ENCODE results near the gene RAB1B.

The RAB1B gene

GRCh38 chr11:66312549-66313320 lies 44.3 kb downstream of the RAB1B start:
- peak overlapping the region; percentile 74 for H3K27ac ChIP-seq (ENCODE audit: insufficient read depth, low read length, poor library complexity, severe bottlenecking)
- peak; percentile 96 to 99 (median 99) for DNase-seq
- H3K4me1 ChIP-seq (ENCODE audit: control insufficient read depth, insufficient read depth, low read length, poor library complexity, severe bottlenecking), result peaks cover 18% of the 10 kb centered on the region
- no peaks in the 10 kb centered on the region for H3K9me3 ChIP-seq (ENCODE audit: control insufficient read depth, low read length)
- H3K36me3 ChIP-seq (ENCODE audit: control insufficient read depth, insufficient read depth, low read length), result no peaks in the 10 kb centered on the region
- peak overlapping the region; percentile 53 for H3K4me3 ChIP-seq (ENCODE audit: insufficient read depth, low read depth, low read length, poor library complexity, severe bottlenecking)
- H3K27me3 ChIP-seq (replicated peaks; ENCODE audit: control insufficient read depth, insufficient read depth, low read length, poor library complexity, severe bottlenecking), result no peaks in the 10 kb centered on the region

DNA sequence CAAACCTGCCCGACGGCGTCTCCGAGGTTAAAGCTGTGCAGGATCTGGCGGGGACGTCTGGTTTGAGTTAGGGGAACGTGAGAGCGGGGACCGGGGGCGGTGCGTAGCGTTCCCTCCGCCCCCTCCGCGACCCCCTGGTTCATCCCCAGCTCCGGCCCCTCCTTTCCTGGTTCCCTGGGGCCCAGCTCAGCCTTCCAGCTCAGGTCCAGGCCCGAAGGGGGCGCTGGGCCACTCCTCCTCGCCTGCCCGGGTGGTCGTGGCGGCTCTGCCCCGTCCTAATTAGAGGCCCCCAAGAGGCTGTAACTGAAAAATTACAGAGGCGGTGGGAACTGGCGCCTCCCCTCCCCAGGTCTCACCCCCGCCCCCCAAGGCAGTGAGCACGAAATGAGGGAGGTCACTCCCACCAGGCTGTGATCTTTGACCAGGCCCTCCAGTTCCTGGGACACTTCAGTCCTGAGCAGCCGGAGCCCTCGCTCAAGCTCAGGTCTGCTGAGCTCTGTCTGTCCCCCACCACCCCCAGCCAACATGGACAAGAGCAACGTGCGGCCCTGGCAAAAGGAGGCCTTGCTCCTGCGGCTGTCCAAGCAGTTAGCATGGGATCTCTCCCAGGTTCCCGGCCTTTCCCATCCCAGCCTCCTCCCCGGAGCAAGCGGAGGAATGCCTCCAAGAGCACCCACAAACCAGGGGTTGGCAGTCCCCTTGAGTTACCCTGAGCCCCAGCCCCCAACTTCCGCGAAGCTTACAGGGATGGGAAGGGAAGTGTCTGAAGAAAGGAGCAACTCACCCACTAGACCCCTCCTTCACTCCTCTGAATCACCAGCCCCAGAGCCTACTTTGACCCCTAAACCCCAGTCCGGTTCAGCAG lies 45.1 kb downstream of the RAB1B start:
- Histone ChIP-seq H3K27me3 (replicated peaks; ENCODE audit: control insufficient read depth, insufficient read depth, low read length, poor library complexity, severe bottlenecking) (no peaks in the 10 kb centered on the region), H3K9me3 (ENCODE audit: control insufficient read depth, low read length) (no peaks in the 10 kb centered on the region), H3K4me1 (ENCODE audit: control insufficient read depth, insufficient read depth, low read length, poor library complexity, severe bottlenecking) (peaks cover 26% of the 10 kb centered on the region), H3K4me3 (ENCODE audit: insufficient read depth, low read depth, low read length, poor library complexity, severe bottlenecking) (peak overlapping the region; percentile 53), H3K36me3 (ENCODE audit: control insufficient read depth, insufficient read depth, low read length) (no peaks in the 10 kb centered on the region), H3K27ac (ENCODE audit: insufficient read depth, low read length, poor library complexity, severe bottlenecking) (peak overlapping the region; percentile 72)
- DNase-seq, result no peak

- DNase-seq, result no peak
- H3K4me1 ChIP-seq (ENCODE audit: control insufficient read depth, insufficient read depth, low read length, poor library complexity, severe bottlenecking), result peaks cover 32% of the 10 kb centered on the region
- no peak overlapping the region for H3K27ac ChIP-seq (ENCODE audit: insufficient read depth, low read length, poor library complexity, severe bottlenecking)
- no peaks in the 10 kb centered on the region for H3K27me3 ChIP-seq (replicated peaks; ENCODE audit: control insufficient read depth, insufficient read depth, low read length, poor library complexity, severe bottlenecking)
- H3K4me3 ChIP-seq (ENCODE audit: insufficient read depth, low read depth, low read length, poor library complexity, severe bottlenecking), result no peak overlapping the region
- H3K9me3 ChIP-seq (ENCODE audit: control insufficient read depth, low read length), result no peaks in the 10 kb centered on the region
- H3K36me3 ChIP-seq (ENCODE audit: control insufficient read depth, insufficient read depth, low read length), result no peaks in the 10 kb centered on the region
These were observed 45.7 kb downstream of the RAB1B start for GRCh38 chr11:66314186-66314501.

- no peaks in the 10 kb centered on the region for H3K9me3 ChIP-seq (ENCODE audit: control insufficient read depth, low read length)
- H3K36me3 ChIP-seq (ENCODE audit: control insufficient read depth, insufficient read depth, low read length), result no peaks in the 10 kb centered on the region
- no peak overlapping the region for H3K27ac ChIP-seq (ENCODE audit: insufficient read depth, low read length, poor library complexity, severe bottlenecking)
- DNase-seq, result no peak
- H3K4me1 ChIP-seq (ENCODE audit: control insufficient read depth, insufficient read depth, low read length, poor library complexity, severe bottlenecking), result peaks cover 32% of the 10 kb centered on the region
- H3K4me3 ChIP-seq (ENCODE audit: insufficient read depth, low read depth, low read length, poor library complexity, severe bottlenecking), result no peak overlapping the region
- H3K27me3 ChIP-seq (replicated peaks; ENCODE audit: control insufficient read depth, insufficient read depth, low read length, poor library complexity, severe bottlenecking), result no peaks in the 10 kb centered on the region
These were observed 46.4 kb downstream of the RAB1B start for GRCh38 chr11:66314561-66315497.

DNA sequence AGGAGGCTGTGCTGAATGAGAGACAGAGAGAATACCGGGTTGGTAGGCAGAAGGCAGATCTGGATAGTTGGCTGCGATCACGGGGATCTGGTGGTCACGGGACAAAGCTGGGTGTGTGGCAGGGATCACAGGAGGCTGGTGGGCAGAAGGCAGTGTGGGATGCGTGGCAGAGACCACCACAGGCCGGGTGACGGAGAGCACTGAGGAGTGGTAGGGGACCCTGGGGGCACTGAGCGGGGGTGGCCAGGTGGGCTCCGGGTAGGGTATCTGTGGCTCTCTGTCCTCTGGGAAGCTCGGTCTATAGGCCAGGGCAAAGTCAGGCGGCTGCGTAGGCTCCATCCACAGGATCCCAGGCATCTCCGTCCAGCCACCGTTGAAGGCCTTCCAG lies 47.1 kb downstream of the RAB1B start:
- no peaks in the 10 kb centered on the region for H3K27me3 ChIP-seq (replicated peaks; ENCODE audit: control insufficient read depth, insufficient read depth, low read length, poor library complexity, severe bottlenecking)
- H3K4me3 ChIP-seq (ENCODE audit: insufficient read depth, low read depth, low read length, poor library complexity, severe bottlenecking), result no peak overlapping the region
- H3K27ac ChIP-seq (ENCODE audit: insufficient read depth, low read length, poor library complexity, severe bottlenecking), result no peak overlapping the region
- H3K9me3 ChIP-seq (ENCODE audit: control insufficient read depth, low read length), result no peaks in the 10 kb centered on the region
- DNase-seq, result no peak
- peaks cover 32% of the 10 kb centered on the region for H3K4me1 ChIP-seq (ENCODE audit: control insufficient read depth, insufficient read depth, low read length, poor library complexity, severe bottlenecking)
- H3K36me3 ChIP-seq (ENCODE audit: control insufficient read depth, insufficient read depth, low read length), result no peaks in the 10 kb centered on the region

DNA sequence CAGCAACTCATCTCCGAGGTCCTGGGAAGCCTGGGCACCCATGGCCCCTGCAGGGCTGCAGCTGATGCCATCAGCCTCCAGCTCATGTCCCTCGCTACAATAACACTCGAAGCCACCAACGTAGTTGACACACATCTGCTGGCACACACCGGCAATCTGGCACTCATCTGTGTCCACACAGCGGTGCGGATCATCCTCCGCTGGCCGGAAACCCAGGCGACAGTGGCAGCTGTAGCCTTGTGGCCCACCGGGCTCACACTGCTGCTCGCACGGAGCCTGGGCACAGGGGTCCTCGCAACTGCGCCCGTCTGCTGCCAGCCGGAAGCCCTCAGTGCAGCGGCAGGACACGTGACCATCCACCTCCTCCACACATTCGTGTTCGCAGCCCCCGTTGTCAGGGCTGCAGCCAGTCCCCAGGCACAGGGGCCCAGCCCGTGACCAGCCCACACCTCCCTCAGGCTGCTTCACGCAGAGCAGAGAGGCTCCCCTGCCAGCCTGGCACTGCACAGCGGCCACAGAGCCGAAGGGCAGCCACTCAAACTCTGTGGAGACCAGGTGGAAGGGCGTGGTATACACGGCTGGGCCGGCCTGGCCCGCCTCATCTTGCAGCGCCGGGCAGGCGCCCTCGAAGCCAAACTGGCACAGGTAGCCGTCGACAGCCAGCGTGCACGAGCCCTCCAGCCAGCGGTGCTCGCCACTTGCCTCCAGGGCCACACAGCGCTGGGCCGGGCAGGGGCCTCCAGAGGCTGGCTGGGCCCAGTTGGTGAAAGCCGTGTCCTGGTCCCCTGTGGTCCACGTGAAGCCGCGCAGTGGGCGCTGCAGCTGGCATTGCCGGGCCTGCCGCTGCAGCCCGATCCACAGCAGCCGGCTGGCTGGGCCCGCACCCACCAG lies 47.7 kb downstream of the RAB1B start:
- no peak overlapping the region for H3K4me3 ChIP-seq (ENCODE audit: insufficient read depth, low read depth, low read length, poor library complexity, severe bottlenecking)
- H3K36me3 ChIP-seq (ENCODE audit: control insufficient read depth, insufficient read depth, low read length), result no peaks in the 10 kb centered on the region
- no peak overlapping the region for H3K27ac ChIP-seq (ENCODE audit: insufficient read depth, low read length, poor library complexity, severe bottlenecking)
- H3K9me3 ChIP-seq (ENCODE audit: control insufficient read depth, low read length), result no peaks in the 10 kb centered on the region
- DNase-seq, result no peak
- no peaks in the 10 kb centered on the region for H3K27me3 ChIP-seq (replicated peaks; ENCODE audit: control insufficient read depth, insufficient read depth, low read length, poor library complexity, severe bottlenecking)
- H3K4me1 ChIP-seq (ENCODE audit: control insufficient read depth, insufficient read depth, low read length, poor library complexity, severe bottlenecking), result peaks cover 32% of the 10 kb centered on the region

DNA sequence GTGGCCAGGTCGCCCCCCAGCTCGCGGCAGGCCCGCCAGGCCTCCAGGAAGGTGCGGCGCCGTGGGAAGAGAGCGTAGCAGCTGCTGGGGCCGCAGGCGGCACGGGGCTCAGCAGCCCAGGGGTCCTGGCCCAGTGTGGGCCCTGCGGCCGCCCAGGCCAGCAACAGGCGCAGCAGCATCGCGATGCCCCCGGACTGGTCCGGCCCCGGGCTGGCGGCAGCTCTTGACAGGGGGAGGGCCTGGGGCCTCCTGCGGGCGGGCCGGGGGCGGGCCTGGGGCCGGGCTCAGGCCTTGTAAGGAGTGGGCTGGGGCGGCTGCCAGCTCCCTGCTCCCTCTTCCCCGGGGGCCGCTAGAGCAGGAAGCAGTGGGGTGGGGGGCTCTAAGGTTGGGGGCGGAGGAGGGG lies 48.4 kb downstream of the RAB1B start, which contains the start of gene CD248:
Gene CD248 (minus strand): TSS at position 196 of the 403 bp plus-strand sequence. CDS start 17 bp downstream, at position 179.
- Histone ChIP-seq H3K36me3 (ENCODE audit: control insufficient read depth, insufficient read depth, low read length) (no peaks in the 10 kb centered on the region), H3K4me1 (ENCODE audit: control insufficient read depth, insufficient read depth, low read length, poor library complexity, severe bottlenecking) (peaks cover 27% of the 10 kb centered on the region), H3K4me3 (ENCODE audit: insufficient read depth, low read depth, low read length, poor library complexity, severe bottlenecking) (no peak within 1 kb of the TSS), H3K9me3 (ENCODE audit: control insufficient read depth, low read length) (no peaks in the 10 kb centered on the region), H3K27ac (ENCODE audit: insufficient read depth, low read length, poor library complexity, severe bottlenecking) (peak within 1 kb of the TSS; percentile 67), H3K27me3 (replicated peaks; ENCODE audit: control insufficient read depth, insufficient read depth, low read length, poor library complexity, severe bottlenecking) (no peaks in the 10 kb centered on the region)
- DNase-seq, result no peak

DNA sequence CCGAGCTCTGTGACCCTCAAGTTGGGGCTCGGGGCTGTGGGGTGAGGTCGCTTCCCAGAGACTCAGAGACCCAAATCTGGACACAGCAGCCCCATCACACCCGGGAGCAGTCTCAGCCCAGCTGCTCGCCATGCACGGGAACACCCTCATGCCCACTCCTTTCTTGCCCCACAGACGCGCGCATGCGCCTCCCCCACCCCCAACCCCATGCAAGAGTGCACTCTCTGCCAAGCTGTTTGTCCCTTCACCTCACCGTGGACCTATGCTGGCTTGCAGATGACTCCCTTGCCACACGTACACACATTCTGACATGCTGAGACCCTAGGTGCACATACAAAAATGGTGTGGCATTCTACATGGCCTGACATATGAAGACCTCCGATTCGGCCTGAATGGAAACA lies 48.9 kb downstream of the RAB1B start:
- Histone ChIP-seq H3K27ac (ENCODE audit: insufficient read depth, low read length, poor library complexity, severe bottlenecking) (peak overlapping the region; percentile 67), H3K4me1 (ENCODE audit: control insufficient read depth, insufficient read depth, low read length, poor library complexity, severe bottlenecking) (peaks cover 27% of the 10 kb centered on the region), H3K36me3 (ENCODE audit: control insufficient read depth, insufficient read depth, low read length) (no peaks in the 10 kb centered on the region), H3K27me3 (replicated peaks; ENCODE audit: control insufficient read depth, insufficient read depth, low read length, poor library complexity, severe bottlenecking) (no peaks in the 10 kb centered on the region), H3K9me3 (ENCODE audit: control insufficient read depth, low read length) (no peaks in the 10 kb centered on the region), H3K4me3 (ENCODE audit: insufficient read depth, low read depth, low read length, poor library complexity, severe bottlenecking) (no peak overlapping the region)
- no peak for DNase-seq
